H1 (cell line): ENCODE data around the gene RPL31. TPM values are rescaled to one million over a fixed set of nuclear protein-coding genes. Genes with fewer than 3 reads are reported as not detected.

ENCODE experiments used
- CHD7 ChIP-seq: fragments of 300-600 bp; sonication (generic); IDR thresholded peaks from 2 replicates; pipeline ENCODE4 v1.7.1; 2012; ENCODE audit warnings: low read length, moderate library complexity, mild to moderate bottlenecking, inconsistent platforms; ENCODE audit not compliant: insufficient replicate concordance
- CREB1 ChIP-seq: IDR thresholded peaks from 2 replicates; pipeline ENCODE4 v1.6.1; 2012; ENCODE audit warnings: inconsistent platforms
- E2F6 ChIP-seq: IDR thresholded peaks from 2 replicates; pipeline ENCODE4 v1.6.1; 2012; ENCODE audit warnings: inconsistent platforms
- EGR1 ChIP-seq: IDR thresholded peaks from 2 replicates; pipeline ENCODE4 v1.6.1; 2011; ENCODE audit warnings: low read depth, low read length, borderline replicate concordance
- NRF1 ChIP-seq: IDR thresholded peaks from 2 replicates; pipeline ENCODE4 v1.6.1; 2011; ENCODE audit warnings: mild to moderate bottlenecking, low read depth, low read length, improper control_type of control experiment
- SP1 ChIP-seq: IDR thresholded peaks from 2 replicates; pipeline ENCODE4 v1.6.1; 2011; ENCODE audit warnings: low read depth, low read length
- SUZ12 ChIP-seq: fragments of 200-600 bp; sonication (generic); IDR thresholded peaks from 2 replicates; pipeline ENCODE4 v1.6.1; 2012; ENCODE audit warnings: mild to moderate bottlenecking, inconsistent platforms, low read length, moderate library complexity, mixed read lengths
- TBP ChIP-seq: IDR thresholded peaks from 2 replicates; pipeline ENCODE4 v1.6.1; 2011; ENCODE audit warnings: low read depth, low read length, improper control_type of control experiment
- TCF12 ChIP-seq: IDR thresholded peaks from 2 replicates; pipeline ENCODE4 v1.6.1; 2011; ENCODE audit warnings: low read depth, mild to moderate bottlenecking, low read length
- ZNF274 ChIP-seq: IDR thresholded peaks from 2 replicates; pipeline ENCODE4 v1.7.0; 2012; ENCODE audit warnings: low read length, borderline replicate concordance; ENCODE audit errors: extremely low read depth
- polyA plus RNA-seq, 7 experiments: library from polyadenylated mRNA; depleted of rRNA in 3 of 7; stranded (reverse) in 5 of 7; unstranded in 2 of 7; fragments of >200 nt in 5 of 7; fragments of 200-250 nt in 2 of 7; gene quantifications; 1 replicate in 5 of 7; 2 replicates in 1 of 7; 4 replicates in 1 of 7; pipeline versions ENCODE4 v1.2.1 to v1.2.3, GENCODE V29; 2011 to 2013; ENCODE audit warnings: missing spikeins in 2 of 7, mixed read lengths in 2 of 7
- total RNA-seq: library from RNA; stranded (reverse); fragmentation: NEBNext Ultra II Directional; extraction: Animal tissue kit (Norgen Biotek cat#: 25700); gene quantifications from 2 replicates; pipeline ENCODE4 v1.2.1, GENCODE V29; 2021

RPL31 gene
- total and polyA plus RNA-seq, 2 of the 8 experiments (the other 6 are each of a cell fraction or from before 2014, with no cell fraction given): 1,463 to 1,722 TPM

- no peak for TF ChIP-seq CHD7
- peak; percentile 99 for TF ChIP-seq E2F6
- no peak for TF ChIP-seq NRF1
- TF ChIP-seq EGR1: 0 out of 2 replicates have a peak, but pooled peaks have one; percentile 12
- peak; percentile 98 for TF ChIP-seq TBP
- TF ChIP-seq TCF12: no peak
- no peak for TF ChIP-seq ZNF274
- no peak for TF ChIP-seq SUZ12
- peak; percentile 73; the same call in 1 of the 2 replicates for TF ChIP-seq SP1
- TF ChIP-seq CREB1: peak; percentile 97
Observed at GRCh38 chr2:101001691-101002561, at the start of gene RPL31 (continued).
